ENCODE data around the gene VTI1A.

GRCh38 chr10:112807013-112807412 is 360.0 kb downstream of the VTI1A start:
- TF ChIP-seq POLR2A (IDR thresholded peaks at IDR 0.05) (no peak), EP300 (IDR thresholded peaks at IDR 0.05) (no peak), CTCF (IDR thresholded peaks at IDR 0.05) (no peak)

All from sigmoid colon (tissue), 4 donors.